HL-60/S4 treated with phorbol 12-myristate 13-acetate at 8.2 ng/mL for 4 days and 3 days (cell line): ENCODE measurements around the gene CHAF1A.

Experiments used
- in situ Hi-C: fragments of 300-500 bp; cut with MboI; formaldehyde crosslinking; loops from 2 replicates; pipeline ENCODE4 v1.15.0; 2022; ENCODE audit warnings: low sequenced_read_pairs

Gene CHAF1A

GRCh38 chr19:4366666-4367335 is 35.6 kb upstream of the CHAF1A start:
- in situ Hi-C loops = no loop called here

GRCh38 chr19:4367336-4367723 is 35.1 kb upstream of the CHAF1A start:
- in situ Hi-C loops = no loop called here

GRCh38 chr19:4367781-4368127 is 34.7 kb upstream of the CHAF1A start:
- in situ Hi-C loops = no loop called here

GRCh38 chr19:4368128-4368820 is 34.2 kb upstream of the CHAF1A start:
- in situ Hi-C loops = no loop called here

- in situ Hi-C loops = no loop called here
Observed at GRCh38 chr19:4369109-4369887, 33.1 kb upstream of the CHAF1A start.

- in situ Hi-C loops = no loop called here
Observed at GRCh38 chr19:4369888-4370260, 32.6 kb upstream of the CHAF1A start.

GRCh38 chr19:4370418-4371041 is 31.9 kb upstream of the CHAF1A start:
- in situ Hi-C loops = no loop called here

- in situ Hi-C loops = no loop called here
Observed at GRCh38 chr19:4371247-4372164, 30.9 kb upstream of the CHAF1A start.

- in situ Hi-C loops = no loop called here
Observed at GRCh38 chr19:4372165-4373012, 30.1 kb upstream of the CHAF1A start.

GRCh38 chr19:4373013-4373367 is 29.4 kb upstream of the CHAF1A start:
- in situ Hi-C loops = no loop called here

GRCh38 chr19:4373601-4374497 is 28.6 kb upstream of the CHAF1A start:
- in situ Hi-C loops = no loop called here

- in situ Hi-C loops = no loop called here
Observed at GRCh38 chr19:4374498-4375163, 27.8 kb upstream of the CHAF1A start.

GRCh38 chr19:4375164-4376027 is 27.0 kb upstream of the CHAF1A start:
- in situ Hi-C loops = no loop called here

- in situ Hi-C loops = no loop called here
Observed at GRCh38 chr19:4376028-4376670, 26.3 kb upstream of the CHAF1A start.

- in situ Hi-C loops = no loop called here
Observed at GRCh38 chr19:4376671-4376990, 25.8 kb upstream of the CHAF1A start.

- in situ Hi-C loops = no loop called here
Observed at GRCh38 chr19:4376991-4377781, 25.3 kb upstream of the CHAF1A start.
